ENCODE measurements around the gene PHTF2. TPM values are rescaled to one million over a fixed set of nuclear protein-coding genes. Genes with fewer than 3 reads are reported as not detected.

Gene PHTF2
- polyA plus RNA-seq, 1 of the 3 experiments (the other 2 are of a cell fraction) = 21.2 TPM

GRCh38 chr7:77825131-77825530, 26.6 kb downstream of the PHTF2 start (continued):
- no peak for TF ChIP-seq CTCF (IDR thresholded peaks at IDR 0.05)
- TF ChIP-seq JUND (IDR thresholded peaks at IDR 0.05) = no peak
- TF ChIP-seq PBX3 (IDR thresholded peaks at IDR 0.05) = no peak
- TF ChIP-seq NRF1 (IDR thresholded peaks at IDR 0.05; ENCODE audit: low read depth, low read length) = no peak

- CTCF ChIA-PET = interaction anchor here (1.2 kb wide), 1 partner anchor 13 kb away, joined by 3 read pairs; no protein-coding TSS in a partner anchor
- Histone ChIP-seq H3F3A (replicated peaks; ENCODE audit: insufficient read depth) (no peaks in the 10 kb centered on the region), H3K36me3 (replicated peaks in 1 of 2; ENCODE audit: control insufficient read depth in 1 of 2, insufficient read depth in 2 of 2, low read length in 1 of 2) (peaks cover 0 to 4% of the 10 kb centered on the region in 2 experiments), H3K27me3 (ENCODE audit: insufficient read depth) (no peaks in the 10 kb centered on the region), H3K4me3 (ENCODE audit: low read depth in 2 of 2, low read length in 1 of 2) (no peak overlapping the region), H3K4me1 (ENCODE audit: control insufficient read depth in 1 of 2, insufficient read depth in 2 of 2, low read depth in 1 of 2, low read length in 1 of 2) (peaks cover 0 to 4% of the 10 kb centered on the region in 2 experiments; a peak in 2 of 4 replicates), H3K27ac (ENCODE audit: low read depth in 2 of 2, low read length in 1 of 2) (no peak overlapping the region), H3K9ac (no peak overlapping the region), H4K20me1 (ENCODE audit: insufficient read depth) (no peaks in the 10 kb centered on the region), H3K9me2 (no peaks in the 10 kb centered on the region), H2AFZ (ENCODE audit: low read depth) (no peak overlapping the region), H3K79me2 (ENCODE audit: insufficient read depth) (peaks cover 59% of the 10 kb centered on the region), H3K4me2 (no peak overlapping the region), H3K9me3 (peaks cover 10% of the 10 kb centered on the region; the same call in 1 of the 2 replicates)
- WGBS (ENCODE audit: low lambda C conversion rate) = 85% methylated on average over 2 of the region's 2 CpGs
- peak; percentile 82 for TF ChIP-seq REST (IDR thresholded peaks at IDR 0.05; ENCODE audit: low read depth, low read length)
- no peak for TF ChIP-seq JUND (IDR thresholded peaks at IDR 0.05)
- POLR2A ChIA-PET = no interaction called here
- no peak for DNase-seq
These were observed 27.7 kb downstream of the PHTF2 start for GRCh38 chr7:77826300-77826699.

GRCh38 chr7:77827999-77828398, 29.4 kb downstream of the PHTF2 start:
- 0 out of 2 replicates have a peak, but pooled peaks cover 6% of the 10 kb centered on the region for H3K9me3 ChIP-seq
- POLR2A ChIA-PET = no interaction called here
- no peaks in the 10 kb centered on the region for H4K20me1 ChIP-seq (ENCODE audit: insufficient read depth)
- H3K36me3 ChIP-seq (replicated peaks in 1 of 2; ENCODE audit: control insufficient read depth in 1 of 2, insufficient read depth in 2 of 2, low read length in 1 of 2) = peaks cover 0 to 4% of the 10 kb centered on the region in 2 experiments
- H3K9ac ChIP-seq = no peak overlapping the region
- 75% methylated on average over 2 of the region's 2 CpGs for WGBS (ENCODE audit: low lambda C conversion rate)
- no peak overlapping the region for H3K4me2 ChIP-seq
- H3K9me2 ChIP-seq = no peaks in the 10 kb centered on the region
- no peak overlapping the region for H3K4me3 ChIP-seq (ENCODE audit: low read depth in 2 of 2, low read length in 1 of 2)
- no peak for DNase-seq
- CTCF ChIA-PET = no interaction called here
- no peak overlapping the region for H2AFZ ChIP-seq (ENCODE audit: low read depth)
- peaks cover 0 to 4% of the 10 kb centered on the region in 2 experiments; a peak in 2 of 4 replicates for H3K4me1 ChIP-seq (ENCODE audit: control insufficient read depth in 1 of 2, insufficient read depth in 2 of 2, low read depth in 1 of 2, low read length in 1 of 2)
- H3K27me3 ChIP-seq (ENCODE audit: insufficient read depth) = no peaks in the 10 kb centered on the region
- H3F3A ChIP-seq (replicated peaks; ENCODE audit: insufficient read depth) = no peaks in the 10 kb centered on the region
- H3K27ac ChIP-seq (ENCODE audit: low read depth in 2 of 2, low read length in 1 of 2) = no peak overlapping the region
- peaks cover 47% of the 10 kb centered on the region for H3K79me2 ChIP-seq (ENCODE audit: insufficient read depth)
- TF ChIP-seq MEF2A (IDR thresholded peaks at IDR 0.05; ENCODE audit: borderline replicate concordance, low read depth) (no peak), IRF3 (IDR thresholded peaks at IDR 0.05; ENCODE audit: low read depth, low read length) (no peak), PBX3 (IDR thresholded peaks at IDR 0.05) (no peak), RFX5 (IDR thresholded peaks at IDR 0.05; ENCODE audit: low read length) (no peak), GABPA (IDR thresholded peaks at IDR 0.05; ENCODE audit: low read depth) (no peak), MAX (IDR thresholded peaks at IDR 0.05; ENCODE audit: low read depth) (no peak), ZBTB33 (IDR thresholded peaks at IDR 0.05; ENCODE audit: borderline replicate concordance, low read depth) (no peak), RXRA (IDR thresholded peaks at IDR 0.05; ENCODE audit: borderline replicate concordance, low read depth) (no peak), EP300 (IDR thresholded peaks at IDR 0.05; ENCODE audit: borderline replicate concordance in 1 of 2, low read depth in 1 of 2, low read length in 1 of 2) (no peak)
